ENCODE measurements around the gene VCP. TPM values are rescaled to one million over a fixed set of nuclear protein-coding genes. Genes with fewer than 3 reads are reported as not detected.

Gene VCP
- total RNA-seq = 100 to 1,000 TPM; 309 to 323 TPM
- polyA plus RNA-seq = 195 TPM

- Mint-ChIP-seq H3K36me3 (peaks cover 0 to 54% (median 9%) of the 10 kb centered on the region in 3 donors), H3K27me3 (no peaks in the 10 kb centered on the region), H3K27ac (peak within 1 kb of the TSS; percentile 85 to 99 (median 96)), H3K4me3 (peak within 1 kb of the TSS; percentile 85 to 95 (median 90)), H3K4me1 (peaks cover 43 to 55% (median 51%) of the 10 kb centered on the region in 3 donors), H3K9me3 (no peaks in the 10 kb centered on the region)
- ChIA-PET POLR2A (interaction anchor here (0.6 to 1.8 kb wide), 12 partner anchors 8 to 676 kb away, joined by 3 to 11 read pairs (median 6); partner anchors contain the start of genes ATOSB, CREB3, DNAJB5 and PIGO), CTCF (interaction anchor here (0.7 to 2.7 kb wide), 7 partner anchors 8 to 44 kb away, joined by 4 to 16 read pairs (median 8); partner anchors contain the start of genes ATOSB, FANCG and PIGO)
- H3K4me1 ChIP-seq (ENCODE audit: insufficient read depth, low read length) = peaks cover 37% of the 10 kb centered on the region
- no peaks in the 10 kb centered on the region for H3K9me3 ChIP-seq (ENCODE audit: low read length)
- peaks cover 14% of the 10 kb centered on the region for H3K36me3 ChIP-seq (ENCODE audit: insufficient read depth, low read length)
- H3K27ac ChIP-seq (ENCODE audit: low read depth, low read length) = peak within 1 kb of the TSS; percentile 93
- H3K27me3 ChIP-seq (ENCODE audit: insufficient read depth, low read length, poor library complexity, severe bottlenecking) = no peaks in the 10 kb centered on the region
- DNase-seq = peak; percentile 95 to 99 (median 98)
- H3K4me3 ChIP-seq (ENCODE audit: low read length) = peak within 1 kb of the TSS; percentile 82
Observed at GRCh38 chr9:35072461-35073278, at the start of gene VCP. TSS of gene VCP (minus strand) at chr9:35072625. CDS start at chr9:35072353, 272 bp downstream.

GRCh38 chr9:35116898-35117551 is 44.6 kb upstream of the VCP start:
- ChIA-PET CTCF (interaction anchor here (0.6 to 5.2 kb wide), 18 partner anchors 10 to 543 kb away, joined by 3 to 50 read pairs (median 4); partner anchors contain the start of genes PIGO, RUSC2, STOML2 and UNC13B), POLR2A (interaction anchor here (0.6 kb wide), 1 partner anchor 515 kb away, joined by 4 read pairs; no protein-coding TSS in a partner anchor)
- no peaks in the 10 kb centered on the region for H3K36me3 ChIP-seq (ENCODE audit: insufficient read depth, low read length)
- H3K4me1 ChIP-seq (ENCODE audit: insufficient read depth, low read length) = peaks cover 33% of the 10 kb centered on the region
- Mint-ChIP-seq H3K4me3 (peak overlapping the region; percentile 86 to 97 (median 89)), H3K36me3 (peaks cover 0 to 2% (median 0%) of the 10 kb centered on the region in 3 donors), H3K27me3 (peaks cover 0 to 1% of the 10 kb centered on the region in 2 donors), H3K9me3 (no peaks in the 10 kb centered on the region), H3K27ac (peak overlapping the region; percentile 92 to 100 (median 96)), H3K4me1 (peaks cover 38 to 45% (median 42%) of the 10 kb centered on the region in 3 donors)
- H3K9me3 ChIP-seq (ENCODE audit: low read length) = no peaks in the 10 kb centered on the region
- H3K27ac ChIP-seq (ENCODE audit: low read depth, low read length) = peak overlapping the region; percentile 82
- H3K4me3 ChIP-seq (ENCODE audit: low read length) = peak overlapping the region; percentile 61
- DNase-seq = peak; percentile 82 to 92 (median 83)
- no peaks in the 10 kb centered on the region for H3K27me3 ChIP-seq (ENCODE audit: insufficient read depth, low read length, poor library complexity, severe bottlenecking)

GRCh38 chr9:35116539-35116897 is 44.1 kb upstream of the VCP start:
- H3K4me3 Mint-ChIP-seq = peak overlapping the region; percentile 86 to 97 (median 89)
- CTCF ChIA-PET = interaction anchor here (0.6 to 5.2 kb wide), 17 partner anchors 10 to 766 kb away, joined by 3 to 50 read pairs (median 4); partner anchors contain the start of genes PIGO, STOML2, UNC13B and VCP
- H3K4me1 Mint-ChIP-seq = peaks cover 43 to 50% (median 47%) of the 10 kb centered on the region in 3 donors
- Histone ChIP-seq H3K4me3 (ENCODE audit: low read length) (peak overlapping the region; percentile 61), H3K9me3 (ENCODE audit: low read length) (no peaks in the 10 kb centered on the region), H3K36me3 (ENCODE audit: insufficient read depth, low read length) (no peaks in the 10 kb centered on the region), H3K4me1 (ENCODE audit: insufficient read depth, low read length) (peaks cover 37% of the 10 kb centered on the region), H3K27me3 (ENCODE audit: insufficient read depth, low read length, poor library complexity, severe bottlenecking) (no peaks in the 10 kb centered on the region), H3K27ac (ENCODE audit: low read depth, low read length) (peak overlapping the region; percentile 82)
- POLR2A ChIA-PET = interaction anchor here (0.6 to 1.1 kb wide), 2 partner anchors 36 to 516 kb away, joined by 4 read pairs; partner anchors contain the start of gene FANCG
- H3K27me3 Mint-ChIP-seq = peaks cover 0 to 1% of the 10 kb centered on the region in 2 donors
- peaks cover 0 to 2% (median 0%) of the 10 kb centered on the region in 3 donors for H3K36me3 Mint-ChIP-seq
- H3K9me3 Mint-ChIP-seq = no peaks in the 10 kb centered on the region
- peak overlapping the region; percentile 92 to 100 (median 96) for H3K27ac Mint-ChIP-seq
- no peak for DNase-seq

DNA sequence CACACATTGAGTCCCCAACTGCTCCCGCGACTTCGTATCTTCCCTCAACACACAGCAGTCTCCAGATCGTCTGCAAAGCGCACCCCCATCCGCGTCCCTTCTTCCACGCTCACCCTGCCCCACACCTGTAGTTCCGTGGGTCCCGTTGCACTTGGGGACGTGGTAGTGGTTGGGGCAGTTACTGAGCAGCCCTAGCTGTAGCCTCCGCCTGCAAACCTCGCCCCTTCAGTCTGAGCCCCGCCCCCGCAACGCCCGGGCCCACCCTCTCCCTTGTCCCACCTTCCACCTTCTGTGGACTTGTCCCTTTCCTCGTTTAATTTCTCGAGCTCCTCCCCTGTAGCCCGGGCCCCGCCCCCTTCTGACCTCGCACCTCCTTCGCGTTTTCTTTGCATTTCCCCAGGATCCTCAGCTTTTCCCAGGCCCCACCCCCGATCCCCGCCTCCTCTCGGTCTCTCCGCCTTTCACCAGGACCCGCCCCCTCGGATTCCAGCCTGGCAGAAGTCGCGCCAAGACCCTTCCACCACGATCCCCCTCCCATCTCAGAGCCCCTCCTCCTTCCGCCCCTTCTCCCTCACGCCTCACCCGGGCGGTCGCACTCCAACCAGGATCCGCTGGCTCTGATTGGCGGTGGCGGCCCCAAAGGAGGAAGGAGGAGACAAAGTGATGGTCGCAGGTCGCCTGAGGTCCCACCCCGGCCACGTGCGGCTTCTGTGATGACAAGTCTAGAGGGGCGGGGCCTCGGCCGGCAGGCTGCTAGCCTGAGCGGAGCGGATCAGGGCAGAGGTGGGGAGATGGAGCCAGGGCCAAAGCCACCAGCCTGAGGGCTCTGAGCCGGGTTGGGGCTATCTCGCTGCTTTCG is 43.5 kb upstream of the VCP start, which contains the start of gene ATOSB:
ATOSB (minus strand) TSS at position 183 of the 859 bp plus-strand sequence. CDS start 7,588 bp downstream, outside the sequence.
- Mint-ChIP-seq H3K4me1 (peaks cover 46 to 56% (median 51%) of the 10 kb centered on the region in 3 donors), H3K27ac (peak within 1 kb of the TSS; percentile 92 to 100 (median 96)), H3K36me3 (peaks cover 0 to 2% (median 0%) of the 10 kb centered on the region in 3 donors), H3K27me3 (peaks cover 0 to 1% of the 10 kb centered on the region in 2 donors), H3K4me3 (peak within 1 kb of the TSS; percentile 86 to 97 (median 89)), H3K9me3 (no peaks in the 10 kb centered on the region)
- H3K27me3 ChIP-seq (ENCODE audit: insufficient read depth, low read length, poor library complexity, severe bottlenecking) = no peaks in the 10 kb centered on the region
- ChIA-PET CTCF (interaction anchor here (0.9 to 5.2 kb wide), 12 partner anchors 11 to 766 kb away, joined by 3 to 50 read pairs (median 6); partner anchors contain the start of genes FANCG, PIGO, STOML2 and VCP), POLR2A (interaction anchor here (0.5 to 1.4 kb wide), 5 partner anchors 13 to 1244 kb away, joined by 3 to 8 read pairs (median 4); partner anchors contain the start of genes FANCG, STOML2 and VCP)
- H3K36me3 ChIP-seq (ENCODE audit: insufficient read depth, low read length) = no peaks in the 10 kb centered on the region
- H3K4me1 ChIP-seq (ENCODE audit: insufficient read depth, low read length) = peaks cover 41% of the 10 kb centered on the region
- DNase-seq = peak; percentile 89 to 96 (median 94)
- no peaks in the 10 kb centered on the region for H3K9me3 ChIP-seq (ENCODE audit: low read length)
- peak within 1 kb of the TSS; percentile 82 for H3K27ac ChIP-seq (ENCODE audit: low read depth, low read length)
- H3K4me3 ChIP-seq (ENCODE audit: low read length) = peak within 1 kb of the TSS; percentile 61

DNA sequence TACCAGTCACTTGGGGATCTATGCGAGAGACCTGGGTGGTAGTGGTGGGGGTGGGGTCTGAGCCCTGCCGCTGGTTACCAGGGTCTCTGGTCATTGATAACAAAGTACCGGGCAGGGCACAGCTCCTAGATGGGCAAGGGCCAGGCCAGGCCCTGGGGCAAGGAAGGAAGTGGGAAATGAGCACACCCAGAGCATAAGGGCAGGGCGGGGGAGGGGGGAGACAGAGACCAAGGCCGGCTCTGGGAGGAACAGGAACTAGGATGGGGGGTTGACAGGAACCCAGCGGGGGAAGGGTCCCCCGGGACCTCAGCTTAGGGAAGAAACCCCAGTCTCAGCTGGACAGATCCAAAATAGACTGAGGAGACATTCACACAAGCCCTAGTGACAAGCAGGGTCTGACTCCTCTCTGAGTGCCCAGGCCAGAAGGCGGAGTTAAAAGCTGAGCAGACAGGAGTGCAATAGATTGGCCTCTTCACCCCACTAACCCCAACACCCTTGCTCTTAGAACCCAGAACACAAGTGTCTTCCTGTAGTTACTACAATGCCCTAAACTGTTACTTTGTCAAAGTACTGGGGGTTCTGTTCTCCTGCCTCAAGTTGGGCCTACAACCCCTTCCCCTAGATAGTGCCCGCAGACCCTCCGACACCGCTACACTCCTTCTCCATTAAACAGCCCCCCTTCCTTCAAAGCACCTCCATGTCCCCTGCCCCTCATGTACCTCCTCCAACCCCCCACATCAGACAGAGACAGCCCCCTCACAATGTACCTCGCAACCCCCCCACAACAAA is 42.6 kb upstream of the VCP start:
- no peaks in the 10 kb centered on the region for H3K36me3 ChIP-seq (ENCODE audit: insufficient read depth, low read length)
- H3K9me3 ChIP-seq (ENCODE audit: low read length) = no peaks in the 10 kb centered on the region
- CTCF ChIA-PET = interaction anchor here (0.9 to 5.2 kb wide), 10 partner anchors 12 to 767 kb away, joined by 3 to 50 read pairs (median 5); partner anchors contain the start of genes FANCG, PIGO, STOML2 and VCP
- POLR2A ChIA-PET = interaction anchor here (0.5 to 1.7 kb wide), 9 partner anchors 11 to 1243 kb away, joined by 3 to 8 read pairs (median 6); partner anchors contain the start of genes FANCG, STOML2 and VCP
- H3K4me3 Mint-ChIP-seq = peak overlapping the region; percentile 86 to 97 (median 89)
- H3K36me3 Mint-ChIP-seq = peaks cover 0 to 2% (median 0%) of the 10 kb centered on the region in 3 donors
- peaks cover 49 to 65% (median 60%) of the 10 kb centered on the region in 3 donors for H3K4me1 Mint-ChIP-seq
- H3K4me3 ChIP-seq (ENCODE audit: low read length) = peak overlapping the region; percentile 61
- DNase-seq = peak in 4 of 5 donors; percentile 22 to 70 (median 24)
- peak overlapping the region; percentile 82 for H3K27ac ChIP-seq (ENCODE audit: low read depth, low read length)
- H3K4me1 ChIP-seq (ENCODE audit: insufficient read depth, low read length) = peaks cover 49% of the 10 kb centered on the region
- H3K27ac Mint-ChIP-seq = peak overlapping the region; percentile 92 to 100 (median 96)
- no peaks in the 10 kb centered on the region for H3K27me3 ChIP-seq (ENCODE audit: insufficient read depth, low read length, poor library complexity, severe bottlenecking)
- H3K27me3 Mint-ChIP-seq = peaks cover 0 to 1% of the 10 kb centered on the region in 2 donors
- no peaks in the 10 kb centered on the region for H3K9me3 Mint-ChIP-seq

DNA sequence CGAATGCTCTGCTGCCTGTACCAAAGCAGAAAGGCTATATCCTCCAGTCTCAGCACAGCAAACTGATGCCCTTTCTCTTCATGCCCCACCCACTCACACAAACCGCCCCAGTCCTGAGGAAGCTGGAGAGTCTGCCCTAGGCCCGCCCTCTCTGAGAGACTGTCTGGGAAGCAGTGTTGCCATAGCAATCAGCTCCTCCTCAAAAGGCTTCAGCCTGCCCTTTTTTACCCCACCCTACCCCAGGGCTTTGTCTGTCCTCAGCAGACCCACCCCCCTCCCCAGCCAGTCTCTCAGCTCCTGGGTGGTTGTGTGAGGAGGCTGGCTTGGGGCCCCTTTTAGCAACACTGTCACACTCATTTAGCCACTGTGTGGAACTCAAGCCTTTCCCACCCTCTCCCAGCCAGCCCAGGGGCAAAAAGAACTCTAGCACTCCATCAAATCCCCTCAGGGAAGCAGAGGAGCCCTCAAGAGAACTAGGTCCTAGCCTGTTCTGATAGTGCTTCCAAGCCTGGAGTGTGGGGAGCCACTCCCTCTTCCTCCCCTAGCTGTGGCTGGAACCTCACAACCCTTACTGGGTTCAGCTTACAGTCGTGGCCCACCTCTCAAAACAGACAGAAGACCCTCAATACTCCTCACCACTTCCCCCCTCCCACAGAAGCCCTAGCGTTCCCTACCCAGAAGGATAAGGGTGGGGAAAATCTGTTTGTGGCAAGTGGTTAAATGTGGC is 41.9 kb upstream of the VCP start:
- Histone ChIP-seq H3K9me3 (ENCODE audit: low read length) (no peaks in the 10 kb centered on the region), H3K27me3 (ENCODE audit: insufficient read depth, low read length, poor library complexity, severe bottlenecking) (no peaks in the 10 kb centered on the region), H3K36me3 (ENCODE audit: insufficient read depth, low read length) (no peaks in the 10 kb centered on the region), H3K4me1 (ENCODE audit: insufficient read depth, low read length) (peaks cover 52% of the 10 kb centered on the region), H3K4me3 (ENCODE audit: low read length) (peak overlapping the region; percentile 61), H3K27ac (ENCODE audit: low read depth, low read length) (peak overlapping the region; percentile 82)
- no peaks in the 10 kb centered on the region for H3K9me3 Mint-ChIP-seq
- peak overlapping the region; percentile 86 to 97 (median 89) for H3K4me3 Mint-ChIP-seq
- ChIA-PET POLR2A (interaction anchor here (0.7 to 1.7 kb wide), 3 partner anchors 11 to 1001 kb away, joined by 6 to 7 read pairs (median 6); no protein-coding TSS in a partner anchor), CTCF (interaction anchor here (1.1 to 5.2 kb wide), 4 partner anchors 11 to 215 kb away, joined by 3 to 50 read pairs (median 10); partner anchors contain the start of genes PIGO and STOML2)
- H3K27ac Mint-ChIP-seq = peak overlapping the region; percentile 92 to 100 (median 96)
- peaks cover 53 to 71% (median 66%) of the 10 kb centered on the region in 3 donors for H3K4me1 Mint-ChIP-seq
- peaks cover 0 to 1% of the 10 kb centered on the region in 2 donors for H3K27me3 Mint-ChIP-seq
- H3K36me3 Mint-ChIP-seq = peaks cover 0 to 2% (median 0%) of the 10 kb centered on the region in 3 donors
- peak; percentile 53 to 87 (median 67) for DNase-seq

All from CD8-positive, alpha-beta memory T cell (primary cell).